Endothelial cell of umbilical vein (primary cell): Measurements from ENCODE around the gene PSMB4. TPM values are rescaled to one million over a fixed set of nuclear protein-coding genes. Genes with fewer than 3 reads are reported as not detected.

Source experiments
- BruUV-seq: library from RNA; stranded (reverse); fragments of 400-500 nt; replicated peaks from 2 replicates; lab custom pipeline; 2021; lab: Mats Ljungman, UMichigan
- CTCF ChIA-PET: fragments of 300-600, 350-600 bp; sonication (Branson Sonifier 250); formaldehyde crosslinking; loops from one replicate; lab custom pipeline; 2021; ENCODE audit warnings: antibody characterized with exemption, inconsistent platforms; lab: Charles Lee
- POLR2A ChIA-PET: fragments of 300-600, 350-600 bp; sonication (Branson Sonifier 250); formaldehyde crosslinking; loops from one replicate; lab custom pipeline; 2021; ENCODE audit warnings: antibody characterized with exemption, inconsistent platforms; lab: Charles Lee
- DNase-seq: peaks from one replicate; pipeline ENCODE4 v3.0.0-alpha.2; 2011; ENCODE audit warnings: low read depth, low spot score
- FAIRE-seq: peaks from 2 replicates; lab custom pipeline; 2011; peaks lifted over from hg19 to GRCh38; lab: Jason Lieb, UNC
- H2AFZ ChIP-seq: 2 replicates; pipeline ENCODE4 v1.6.0; 2012; ENCODE audit warnings: low read depth, low read length, control low read depth, inconsistent platforms
- H3K27ac ChIP-seq: 2 replicates; pipeline ENCODE4 v1.5.1; 2011; ENCODE audit warnings: low read depth, mild to moderate bottlenecking, control low read depth, low read length, moderate library complexity; ENCODE audit not compliant: insufficient read depth
- H3K27me3 ChIP-seq, 2 experiments: 2 replicates each; pipeline versions ENCODE4 v1.6.0 to v1.6.1; 2011; ENCODE audit warnings: low read length in 2 of 2, mixed read lengths in 1 of 2; ENCODE audit not compliant: control insufficient read depth in 2 of 2, insufficient read depth in 2 of 2
- H3K36me3 ChIP-seq, 2 experiments: 2 replicates in 1 of 2; 3 replicates in 1 of 2; pipeline ENCODE4 v1.5.1; 2011; ENCODE audit warnings: low read length in 2 of 2, mild to moderate bottlenecking in 1 of 2, moderate library complexity in 1 of 2; ENCODE audit not compliant: control insufficient read depth in 2 of 2, insufficient read depth in 2 of 2; ENCODE audit errors: extremely low read depth in 1 of 2
- H3K4me1 ChIP-seq: 3 replicates; pipeline ENCODE4 v1.5.1; 2011; ENCODE audit warnings: mild to moderate bottlenecking, low read length; ENCODE audit not compliant: control insufficient read depth, insufficient read depth; ENCODE audit errors: extremely low read depth
- H3K4me2 ChIP-seq: 2 replicates; pipeline ENCODE4 v1.6.1; 2011; ENCODE audit warnings: low read length, control low read depth, mixed read lengths; ENCODE audit not compliant: insufficient read depth
- H3K4me3 ChIP-seq, 3 experiments: fragments of 200-600 bp in 1 of 3; sonication (generic), shearing (Covaris generic) in 1 of 3; replicated peaks in 1 of 3; 2 replicates each; pipeline ENCODE4 v1.5.1; 2011 to 2016; ENCODE audit warnings: control low read depth in 3 of 3, low read length in 3 of 3, mild to moderate bottlenecking in 2 of 3, inconsistent platforms in 1 of 3, low read depth in 1 of 3, moderate library complexity in 1 of 3; ENCODE audit not compliant: insufficient read depth in 1 of 3
- H3K79me2 ChIP-seq: 2 replicates; pipeline ENCODE4 v1.6.0; 2012; ENCODE audit warnings: low read length, inconsistent platforms; ENCODE audit not compliant: control insufficient read depth, insufficient read depth
- H3K9ac ChIP-seq: replicated peaks from 2 replicates; pipeline ENCODE3; 2011; ENCODE audit warnings: low read length, control low read depth; ENCODE audit not compliant: insufficient read depth; ENCODE audit errors: extremely low read depth
- H3K9me1 ChIP-seq: replicated peaks from 3 replicates; pipeline ENCODE4 v1.6.0; 2011; ENCODE audit warnings: mild to moderate bottlenecking, low read length; ENCODE audit not compliant: control insufficient read depth, insufficient read depth; ENCODE audit errors: extremely low read depth
- H3K9me3 ChIP-seq: replicated peaks from 2 replicates; pipeline ENCODE4 v1.5.1; 2012; ENCODE audit warnings: low read length, inconsistent platforms; ENCODE audit not compliant: control insufficient read depth, insufficient read depth
- H4K20me1 ChIP-seq: replicated peaks from 2 replicates; pipeline ENCODE3; 2011; ENCODE audit warnings: mild to moderate bottlenecking, low read length; ENCODE audit not compliant: control insufficient read depth, insufficient read depth; ENCODE audit errors: extremely low read depth
- CTCF ChIP-seq, 2 donors: IDR thresholded peaks; 1 replicate in 1 of 2; 2 replicates in 1 of 2; pipeline ENCODE4 v1.5.1; 2011; ENCODE audit warnings: low read length in 2 of 2, mild to moderate bottlenecking in 2 of 2, moderate library complexity in 2 of 2, control low read depth in 1 of 2, inconsistent platforms in 1 of 2, low read depth in 1 of 2; ENCODE audit not compliant: insufficient read depth in 1 of 2; ENCODE audit errors: extremely low read depth in 1 of 2
- EZH2 ChIP-seq: IDR thresholded peaks from 2 replicates; pipeline ENCODE4 v1.6.1; 2012; ENCODE audit warnings: borderline replicate concordance, low read depth, mild to moderate bottlenecking, moderate library complexity, low read length, inconsistent platforms; ENCODE audit not compliant: severe bottlenecking
- FOS ChIP-seq: IDR thresholded peaks from 2 replicates; pipeline ENCODE4 v1.6.1; 2011; ENCODE audit warnings: mild to moderate bottlenecking, low read length, moderate library complexity, borderline replicate concordance; ENCODE audit not compliant: insufficient read depth
- GATA2 ChIP-seq: IDR thresholded peaks from 2 replicates; pipeline ENCODE4 v1.7.0; 2011; ENCODE audit warnings: low read depth, mild to moderate bottlenecking, moderate library complexity, mixed read lengths, low read length; ENCODE audit not compliant: insufficient read length, insufficient read depth
- JUN ChIP-seq: IDR thresholded peaks from 2 replicates; pipeline ENCODE4 v1.6.1; 2011; ENCODE audit warnings: borderline replicate concordance, low read depth; ENCODE audit not compliant: insufficient read length, insufficient read depth
- MYC ChIP-seq: IDR thresholded peaks from one replicate; pipeline ENCODE4 v1.6.1; 2011; ENCODE audit warnings: mild to moderate bottlenecking, low read depth, low read length
- POLR2A ChIP-seq: IDR thresholded peaks from 2 replicates; pipeline ENCODE4 v1.6.1; 2012; ENCODE audit warnings: low read depth, mild to moderate bottlenecking, control low read depth, low read length
- POLR2AphosphoS5 ChIP-seq: IDR thresholded peaks from 2 replicates; pipeline ENCODE4 v1.6.1; 2012; ENCODE audit warnings: low read depth, mild to moderate bottlenecking, control low read depth, low read length, moderate library complexity; ENCODE audit not compliant: insufficient read depth
- dilution Hi-C: fragments of 300-500 bp; cut with MboI; formaldehyde crosslinking; loops from one replicate; pipeline ENCODE4 v1.15.0; 2019; ENCODE audit warnings: low sequenced_read_pairs; ENCODE audit not compliant: extremely low pct_ligation_motif_present
- intact Hi-C: fragments of 100-400 bp; cut with micrococcal nuclease; formaldehyde crosslinking; loops from one replicate; pipeline ENCODE4 v1.10.0; 2022
- polyA plus RNA-seq, 4 experiments: library from polyadenylated mRNA; depleted of rRNA in 3 of 4; stranded (reverse) in 3 of 4; unstranded in 1 of 4; fragments of >200 nt; gene quantifications; 2 replicates each; pipeline versions ENCODE4 v1.2.1 to v1.2.3, GENCODE V29; 2011 to 2012; ENCODE audit warnings: missing spikeins in 1 of 4
- total RNA-seq: library from RNA; stranded (reverse); gene quantifications from 2 replicates; pipeline ENCODE4 v1.2.3, GENCODE V29; 2021
- TF ChIP-seq, protein P1 (sequence below): IDR thresholded peaks from 2 replicates; pipeline ENCODE4 v1.6.1; 2011; ENCODE audit not compliant: insufficient read depth, insufficient read length

The PSMB4 gene
- total and polyA plus RNA-seq, 2 donors (not counting 3 experiments of a cell fraction or from before 2014, with no cell fraction given), result 335 to 835 TPM

GRCh38 chr1:151369302-151369610 is 30.1 kb upstream of the PSMB4 start:
- no peak for DNase-seq
- Histone ChIP-seq H3K36me3 (no peaks in the 10 kb centered on the region), H3K4me3 (no peak overlapping the region), H3K4me2 (no peak overlapping the region), H3K27me3 (no peaks in the 10 kb centered on the region), H2AFZ (no peak overlapping the region), H3K9me3 (no peaks in the 10 kb centered on the region), H3K9ac (no peak overlapping the region), H3K79me2 (no peaks in the 10 kb centered on the region), H4K20me1 (no peaks in the 10 kb centered on the region), H3K27ac (no peak overlapping the region), H3K9me1 (no peaks in the 10 kb centered on the region), H3K4me1 (peaks cover 8% of the 10 kb centered on the region)
- FAIRE-seq, result no peak
- BruUV-seq, result no TSS peak
- CTCF ChIA-PET, result interaction anchor here (2.0 kb wide), 1 partner anchor 29 kb away, joined by 10 read pairs; no protein-coding TSS in a partner anchor
- POLR2A ChIA-PET, result no interaction called here
- dilution Hi-C loops, result no loop called here
- intact Hi-C loops, result no loop called here
- TF ChIP-seq FOS (no peak), POLR2AphosphoS5 (no peak), EZH2 (no peak), MYC (no peak), GATA2 (no peak), JUN (no peak), POLR2A (no peak), CTCF (IDR thresholded peaks at IDR 0.05; ENCODE audit: extremely low read depth in 1 of 2, insufficient read depth in 1 of 2, low read depth in 1 of 2, low read length in 2 of 2) (no peak)
- TF ChIP-seq, protein P1, sequence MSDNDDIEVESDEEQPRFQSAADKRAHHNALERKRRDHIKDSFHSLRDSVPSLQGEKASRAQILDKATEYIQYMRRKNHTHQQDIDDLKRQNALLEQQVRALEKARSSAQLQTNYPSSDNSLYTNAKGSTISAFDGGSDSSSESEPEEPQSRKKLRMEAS, result no peak
